GM18861 (cell line): ENCODE data around the gene HEATR9.

Experiments used
- ATAC-seq: cut with Tn5 transposase; IDR thresholded peaks from one replicate; pipeline ENCODE4 v1.9.1; 2021; ENCODE audit not compliant: unreplicated experiment

HEATR9 gene

GRCh38 chr17:35894206-35894605, 25.5 kb upstream of the HEATR9 start:
- ATAC-seq = no peak

DNA sequence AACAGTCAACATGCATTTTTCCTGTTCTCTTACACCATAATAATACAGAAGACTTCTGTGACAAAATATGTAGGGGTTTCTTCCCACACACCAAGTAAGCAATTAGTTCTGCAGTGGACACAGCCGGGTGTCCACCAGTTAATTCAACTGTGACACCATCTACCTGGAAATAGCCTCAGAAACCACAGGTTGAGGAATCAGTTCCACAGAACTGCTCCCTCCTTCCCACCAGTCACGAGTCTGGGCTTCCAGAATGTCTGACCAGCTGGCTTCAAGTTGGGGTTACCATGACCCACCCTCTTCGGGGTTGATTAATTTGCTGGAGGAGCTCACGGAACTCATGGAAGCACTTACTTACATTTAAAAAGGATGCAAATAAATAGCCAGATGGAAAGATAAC, 25.1 kb upstream of the HEATR9 start:
- no peak for ATAC-seq

GRCh38 chr17:35892091-35893035, 23.7 kb upstream of the HEATR9 start:
- ATAC-seq = no peak

- no peak for ATAC-seq
Observed at GRCh38 chr17:35891269-35891668, 22.6 kb upstream of the HEATR9 start.

GRCh38 chr17:35890774-35891155, 22.1 kb upstream of the HEATR9 start:
- ATAC-seq = no peak

DNA sequence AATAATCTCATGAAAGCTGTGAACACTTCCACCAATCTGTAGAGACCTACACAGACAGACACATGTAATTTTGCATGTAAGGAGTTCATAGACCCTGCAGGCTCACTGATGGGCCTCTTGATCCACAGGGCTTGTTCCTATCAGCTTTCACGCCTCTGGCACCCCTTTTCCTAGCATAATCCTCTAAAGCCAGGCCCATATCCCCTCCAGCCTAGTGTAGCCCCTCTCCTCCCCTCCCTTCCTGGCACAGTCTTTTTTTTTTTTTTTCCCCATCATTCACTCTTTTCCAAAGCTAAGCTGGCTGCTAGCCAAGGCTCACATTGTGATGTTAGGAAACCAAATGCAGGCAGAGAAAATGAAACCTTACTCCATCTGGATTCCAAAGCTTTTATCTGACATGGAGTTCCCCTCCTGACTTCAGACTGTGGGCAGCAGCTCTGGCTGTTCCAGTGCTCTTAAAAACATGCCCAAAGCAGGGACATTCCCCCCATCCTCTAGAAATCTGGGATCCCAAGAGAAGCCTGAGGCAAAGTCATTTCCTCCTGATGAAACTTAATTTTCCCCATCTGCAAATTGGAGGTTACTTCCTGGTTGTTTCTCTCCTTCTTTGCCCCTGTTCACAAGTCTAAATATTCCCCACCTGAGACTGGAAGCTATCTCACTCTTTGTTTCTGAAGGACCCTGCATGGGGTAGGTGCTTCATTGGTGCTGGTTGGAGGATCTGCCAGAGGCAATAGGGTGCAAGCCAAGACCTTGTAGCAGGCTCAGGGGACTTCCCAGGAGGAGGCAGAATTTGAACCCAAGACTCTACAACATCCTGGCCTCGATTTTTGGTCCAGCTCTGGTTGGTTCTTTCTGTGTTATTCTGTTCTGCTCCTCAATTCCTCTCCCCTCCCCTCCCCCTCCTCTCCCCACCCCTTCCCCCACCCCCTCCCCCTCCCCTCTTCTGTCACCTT, 21.4 kb upstream of the HEATR9 start:
- no peak for ATAC-seq

DNA sequence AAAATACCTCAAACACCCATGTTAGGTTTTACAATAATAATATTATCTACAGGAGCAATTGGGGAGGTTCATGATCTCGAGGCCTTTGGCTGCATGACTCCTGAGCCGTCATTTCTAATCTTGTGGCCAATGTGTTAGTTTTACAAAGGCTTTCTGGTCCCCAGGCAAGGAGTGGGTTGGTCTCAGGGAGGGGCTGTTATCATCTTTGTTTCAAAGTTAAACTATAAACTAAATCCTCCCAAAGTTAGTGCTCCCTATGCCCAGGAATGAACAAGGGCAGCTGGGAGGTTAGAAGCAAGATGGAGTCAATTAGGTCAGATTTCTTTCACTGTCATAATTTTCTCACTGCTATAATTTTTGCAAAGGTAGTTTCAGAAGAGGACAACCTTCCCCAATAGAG, 20.6 kb upstream of the HEATR9 start:
- no peak for ATAC-seq

DNA sequence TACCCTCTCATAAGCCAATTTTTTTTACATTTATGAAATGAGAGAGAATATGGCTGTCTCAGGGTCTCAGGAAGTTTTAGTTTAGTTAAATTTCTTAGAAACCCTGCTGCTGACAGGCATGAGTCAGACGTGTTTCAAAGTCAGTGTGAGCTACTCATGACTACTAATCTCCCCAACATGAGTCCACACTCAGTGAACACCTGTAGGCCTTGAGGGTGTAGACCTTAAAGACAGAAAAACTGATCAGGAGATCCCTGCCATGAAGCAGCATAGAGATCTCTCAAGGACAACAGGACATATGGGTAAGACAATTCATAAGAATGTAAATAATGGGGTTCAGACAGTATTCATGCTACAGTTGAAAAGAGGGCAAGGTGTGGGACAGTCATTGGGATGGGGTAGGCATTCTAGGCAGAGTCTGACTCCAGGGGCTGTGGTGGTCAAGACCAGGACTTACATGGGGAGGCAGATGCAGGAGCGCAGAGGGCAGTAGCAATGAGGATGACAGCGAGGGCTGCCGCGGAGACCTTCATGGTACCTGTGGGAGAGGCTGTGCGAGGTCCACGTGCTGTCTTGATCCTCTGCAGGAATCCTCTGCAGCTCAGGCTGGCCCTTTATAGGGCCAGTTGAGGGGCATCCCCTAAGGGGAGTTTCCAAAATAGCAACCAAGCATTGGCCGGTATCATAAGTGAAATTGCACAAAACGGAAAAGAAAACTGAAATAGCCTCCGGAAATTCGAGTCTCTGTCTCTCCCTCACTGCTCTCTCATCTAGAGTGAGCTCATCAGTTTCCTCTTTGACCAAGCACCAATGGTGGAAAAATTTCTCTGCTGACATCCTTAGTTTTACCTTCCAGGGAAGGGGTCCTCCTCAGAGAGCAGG, 11.3 kb upstream of the HEATR9 start, which contains the start of gene CCL5:
Gene CCL5 (minus strand): TSS at position 588 of the 882 bp plus-strand sequence.
- peak; percentile 86 for ATAC-seq

DNA sequence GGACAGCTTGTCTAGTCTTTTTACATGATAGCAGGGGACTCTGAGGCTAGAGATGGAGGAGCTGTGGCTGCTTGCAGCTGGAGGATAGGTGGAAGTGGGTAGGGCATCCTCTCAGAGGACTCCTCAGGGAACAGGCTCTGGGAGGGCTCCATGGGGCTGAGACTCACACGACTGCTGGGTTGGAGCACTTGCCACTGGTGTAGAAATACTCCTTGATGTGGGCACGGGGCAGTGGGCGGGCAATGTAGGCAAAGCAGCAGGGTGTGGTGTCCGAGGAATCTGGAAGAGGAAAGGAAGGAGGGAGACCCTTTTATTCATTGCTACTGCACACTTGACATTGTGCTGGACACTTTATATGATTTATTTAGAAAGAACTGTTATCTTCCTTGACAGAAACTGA, 9.7 kb upstream of the HEATR9 start:
- no peak for ATAC-seq

GRCh38 chr17:35877345-35878029, 8.8 kb upstream of the HEATR9 start:
- ATAC-seq = no peak

DNA sequence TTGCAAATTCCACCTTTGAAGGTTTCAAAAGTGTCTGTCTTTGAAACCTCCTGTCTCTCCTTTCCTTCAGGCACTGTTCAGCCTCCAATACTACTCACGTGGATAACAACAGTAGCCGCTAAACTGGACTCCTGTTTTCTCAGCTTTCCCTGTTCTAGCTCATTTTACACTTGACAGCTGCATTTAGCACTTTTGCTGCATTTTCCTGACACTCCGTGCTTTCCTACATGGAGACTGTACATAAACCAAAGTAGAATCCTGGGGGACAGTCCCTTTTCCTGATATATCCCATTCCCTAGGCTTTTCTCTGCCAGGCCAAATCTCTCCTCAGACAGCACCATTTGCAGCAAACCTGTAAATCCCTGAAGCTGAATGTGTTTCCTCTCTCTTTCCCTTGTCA, 7.8 kb upstream of the HEATR9 start:
- ATAC-seq = no peak

DNA sequence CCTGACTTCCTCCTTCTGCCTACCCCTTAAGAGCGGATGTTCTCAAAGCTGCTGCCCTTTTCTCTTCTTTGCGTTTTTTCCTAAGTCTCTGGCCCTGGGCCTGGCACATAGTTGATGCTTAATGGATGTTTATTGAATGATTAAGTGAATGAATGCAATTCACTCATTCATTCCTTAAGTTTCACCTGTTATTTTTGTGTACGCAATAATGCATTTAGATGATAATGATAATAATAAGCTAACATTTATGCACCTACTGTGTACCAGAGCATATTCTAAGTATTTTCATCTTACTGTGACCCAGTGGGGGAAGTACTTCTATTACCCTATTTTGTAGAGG, 7.1 kb upstream of the HEATR9 start:
- no peak for ATAC-seq

GRCh38 chr17:35875072-35875799, 6.5 kb upstream of the HEATR9 start:
- no peak for ATAC-seq

- ATAC-seq = no peak
Observed at GRCh38 chr17:35872196-35872980, 3.7 kb upstream of the HEATR9 start.

DNA sequence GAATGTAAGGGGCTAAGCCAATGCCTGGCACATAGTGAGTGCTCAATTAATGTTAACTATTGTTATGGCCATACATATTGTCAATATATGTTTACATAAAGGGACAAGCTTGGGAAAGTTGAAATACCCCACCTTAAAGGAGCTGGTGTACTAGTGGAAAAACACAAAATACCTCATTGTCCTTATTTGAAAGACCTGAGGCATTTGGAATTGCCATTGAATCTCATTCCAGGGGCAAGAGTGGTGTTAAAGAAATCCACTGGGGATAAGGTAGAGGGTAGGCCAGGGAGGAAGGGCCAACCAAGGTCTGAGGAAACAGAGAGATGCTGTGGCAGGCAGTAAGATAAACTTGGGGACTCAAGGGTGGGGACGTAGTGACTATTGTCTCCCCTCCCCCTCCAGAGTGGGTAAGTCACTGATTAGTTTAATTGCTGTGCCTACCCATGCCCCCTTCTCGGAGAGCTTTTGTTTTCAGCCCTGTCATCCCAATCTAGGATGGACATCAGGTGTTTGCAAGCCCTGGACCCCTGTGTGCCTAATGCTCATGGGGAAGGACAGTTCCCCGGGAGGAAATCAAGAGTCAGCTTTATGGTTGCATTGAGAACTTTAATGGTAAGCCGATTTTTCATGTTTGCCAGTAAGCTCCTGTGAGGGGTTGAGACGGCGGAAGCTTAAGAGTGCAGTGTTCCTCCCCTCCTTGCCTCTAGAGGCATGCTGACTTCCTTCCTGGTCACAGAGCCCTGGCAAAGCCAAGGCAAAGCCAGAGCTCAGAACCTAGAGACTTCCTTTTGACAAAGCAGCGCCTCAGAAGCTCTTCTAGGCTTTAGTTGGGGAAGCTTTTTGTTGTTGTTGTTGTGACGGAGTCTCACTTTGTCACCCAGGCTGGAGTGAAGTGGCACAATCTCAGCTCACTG, 2.5 kb upstream of the HEATR9 start:
- ATAC-seq = no peak

- no peak for ATAC-seq
Observed at GRCh38 chr17:35867574-35867973, 1.1 kb downstream of the HEATR9 start.

DNA sequence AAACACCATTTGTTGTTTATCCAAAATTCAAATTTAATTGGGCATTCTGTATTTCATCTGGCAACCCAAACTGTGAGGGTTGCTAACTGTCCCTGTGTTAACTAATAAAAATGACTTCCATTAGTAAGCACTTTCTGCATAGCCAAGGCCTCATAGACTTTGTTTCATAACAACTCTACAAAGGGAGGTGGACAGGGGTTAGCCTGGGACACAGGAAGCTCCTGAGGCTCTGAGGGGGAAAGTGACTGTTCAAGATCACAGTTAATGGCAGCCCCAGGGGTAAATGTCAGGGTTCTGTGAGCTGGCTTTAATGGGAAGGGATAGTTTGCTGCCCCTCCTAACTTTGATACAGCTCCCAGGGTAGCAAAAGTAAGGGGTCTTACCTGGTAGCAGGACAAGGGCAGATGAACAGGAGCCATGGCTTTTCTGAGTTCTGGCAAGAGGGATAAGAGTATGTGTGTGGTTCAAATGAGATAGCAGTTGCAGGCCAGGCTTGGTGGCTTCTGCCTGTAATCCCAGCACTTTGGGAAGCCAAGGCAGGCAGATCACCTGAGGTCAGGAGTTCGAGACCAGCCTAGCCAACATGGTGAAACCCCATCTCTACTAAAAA, 2.2 kb downstream of the HEATR9 start:
- ATAC-seq = no peak
